OCI-LY3 (cell line): ENCODE measurements around the gene ARRB2.

ENCODE experiments used
- CTCF ChIP-seq: fragments of 200-600, 300-600 bp; sonication (generic); IDR thresholded peaks from 2 replicates; pipeline ENCODE4 v1.5.1; 2014; ENCODE audit warnings: antibody characterized with exemption, low read length, low read depth
- EZH2phosphoT487 ChIP-seq: fragments of 200-600 bp; shearing (Covaris generic); IDR thresholded peaks from 2 replicates; pipeline ENCODE4 v1.6.1; 2018; ENCODE audit warnings: antibody characterized with exemption, mixed run types, low read depth

DNA sequence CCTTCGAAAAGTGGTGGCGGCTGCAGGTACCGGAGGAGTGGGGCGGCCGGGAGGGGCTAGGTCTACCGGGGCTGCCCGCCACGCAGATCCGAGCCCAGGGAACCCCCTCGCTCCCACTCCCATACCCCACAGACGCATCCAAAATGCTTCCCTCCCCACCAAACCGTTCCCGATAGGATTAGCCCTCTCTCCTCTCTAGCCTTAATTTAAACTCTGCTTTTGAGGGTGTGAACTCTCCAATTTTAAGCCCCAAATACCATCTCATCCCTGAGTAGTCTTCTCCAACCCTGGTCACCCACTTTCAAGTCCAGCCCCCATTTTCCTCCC is 29.6 kb downstream of the ARRB2 start:
- TF ChIP-seq CTCF (no peak), EZH2phosphoT487 (no peak)
